ENCODE results near the gene METTL14.

The METTL14 gene

DNA sequence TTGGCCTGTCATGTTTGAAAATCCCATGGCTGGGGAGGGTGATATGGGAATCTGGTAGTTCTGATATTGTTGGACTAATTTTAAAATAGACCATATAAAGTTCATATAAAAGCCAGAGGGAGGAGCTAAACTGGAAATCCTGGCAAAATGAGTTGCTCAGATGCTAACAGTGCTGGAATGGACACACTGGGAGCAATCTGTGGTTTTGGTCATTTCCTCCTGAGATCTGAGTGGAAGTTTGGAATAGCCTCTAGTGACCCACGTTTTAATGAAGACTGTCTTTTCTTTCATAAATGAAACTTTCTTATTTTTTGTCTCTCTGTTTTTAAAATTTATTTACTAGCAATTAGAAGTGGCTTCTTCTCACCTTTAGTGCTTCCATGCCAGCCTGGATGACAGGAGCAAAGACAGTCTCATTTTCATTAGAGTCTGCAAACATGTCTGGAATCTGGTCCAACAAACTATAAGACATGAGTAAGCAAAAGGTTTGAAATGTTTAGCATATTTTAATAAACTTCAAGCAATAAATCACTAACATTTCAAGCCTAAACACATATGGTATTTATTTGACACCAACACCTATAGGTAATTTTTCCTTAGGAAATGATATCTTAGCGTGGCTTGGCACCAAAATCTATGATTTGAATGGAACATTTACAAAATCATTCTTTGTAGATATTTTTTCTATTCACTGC lies 66.6 kb downstream of the METTL14 start:
- TF ChIP-seq ISL1 (CRISPR knock-in tag; IDR thresholded peaks at IDR 0.05) (peak; percentile 46), ARNTL (CRISPR knock-in tag; IDR thresholded peaks at IDR 0.05; ENCODE audit: borderline replicate concordance, low read depth) (no peak)
- ATAC-seq: peak; percentile 80

- ATAC-seq: no peak
- TF ChIP-seq SNAI2 (CRISPR knock-in tag; IDR thresholded peaks at IDR 0.05): no peak
- no peak for TF ChIP-seq RARB (CRISPR knock-in tag; IDR thresholded peaks at IDR 0.05)
- no peak for TF ChIP-seq CSRNP3 (CRISPR knock-in tag; IDR thresholded peaks at IDR 0.05)
- no peak for TF ChIP-seq ZFP30 (CRISPR knock-in tag; IDR thresholded peaks at IDR 0.05)
- no peak for TF ChIP-seq BACH2 (CRISPR knock-in tag; IDR thresholded peaks at IDR 0.05; ENCODE audit: borderline replicate concordance)
- TF ChIP-seq ZNF565 (CRISPR knock-in tag; conservative IDR thresholded peaks at IDR 0.05; ENCODE audit: low read depth): no peak
- TF ChIP-seq ZNF70 (CRISPR knock-in tag; IDR thresholded peaks at IDR 0.05): no peak
- no peak for TF ChIP-seq GLIS3 (CRISPR knock-in tag; IDR thresholded peaks at IDR 0.05)
- no peak for TF ChIP-seq ARNTL (CRISPR knock-in tag; IDR thresholded peaks at IDR 0.05; ENCODE audit: borderline replicate concordance, low read depth)
These were observed 67.4 kb downstream of the METTL14 start for GRCh38 chr4:118752551-118752950.

DNA sequence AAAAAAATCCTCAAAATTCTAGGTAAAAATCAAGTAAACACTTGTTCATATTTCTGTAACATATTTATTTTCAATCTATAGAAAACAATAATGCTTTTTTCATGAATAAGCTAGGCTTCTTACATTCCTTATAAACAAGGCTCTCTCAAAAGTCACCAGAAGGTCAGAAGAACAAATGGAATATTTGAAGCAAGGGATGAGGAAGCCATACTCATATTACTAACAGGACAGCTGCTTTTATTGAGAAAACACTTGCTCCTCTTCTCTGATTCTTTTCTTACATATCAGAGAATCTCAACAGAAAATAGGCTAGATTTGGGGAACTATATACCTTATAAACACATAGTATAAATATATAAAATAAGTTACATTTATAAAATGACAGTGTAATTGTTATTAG lies 67.9 kb downstream of the METTL14 start:
- TF ChIP-seq OSR1 (CRISPR knock-in tag; IDR thresholded peaks at IDR 0.05): no peak
- no peak for TF ChIP-seq SNAI2 (CRISPR knock-in tag; IDR thresholded peaks at IDR 0.05)
- no peak for ATAC-seq

DNA sequence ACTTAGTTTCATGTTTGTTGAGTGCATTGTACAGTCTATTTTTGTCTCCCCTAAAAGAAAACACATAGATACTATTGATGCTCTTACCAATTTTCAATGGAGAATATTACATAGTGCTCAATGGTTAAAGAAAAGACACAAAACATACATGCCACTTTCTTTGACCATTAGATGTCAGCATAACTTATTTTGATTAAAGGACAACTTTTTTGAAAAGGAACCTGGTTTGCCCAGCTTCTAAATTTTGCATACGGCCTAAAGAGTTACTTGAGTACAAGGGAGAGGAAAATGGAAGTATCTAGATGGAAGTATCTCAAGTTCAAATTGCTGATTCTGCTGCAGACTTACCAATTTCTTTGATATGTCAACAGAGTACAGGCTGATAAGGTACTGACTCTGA lies 68.5 kb downstream of the METTL14 start:
- ATAC-seq: no peak
- TF ChIP-seq ZC3H10 (CRISPR knock-in tag; IDR thresholded peaks at IDR 0.05): no peak
- no peak for TF ChIP-seq TCF4 (CRISPR knock-in tag; IDR thresholded peaks at IDR 0.05; ENCODE audit: borderline replicate concordance)
- TF ChIP-seq, protein P1, sequence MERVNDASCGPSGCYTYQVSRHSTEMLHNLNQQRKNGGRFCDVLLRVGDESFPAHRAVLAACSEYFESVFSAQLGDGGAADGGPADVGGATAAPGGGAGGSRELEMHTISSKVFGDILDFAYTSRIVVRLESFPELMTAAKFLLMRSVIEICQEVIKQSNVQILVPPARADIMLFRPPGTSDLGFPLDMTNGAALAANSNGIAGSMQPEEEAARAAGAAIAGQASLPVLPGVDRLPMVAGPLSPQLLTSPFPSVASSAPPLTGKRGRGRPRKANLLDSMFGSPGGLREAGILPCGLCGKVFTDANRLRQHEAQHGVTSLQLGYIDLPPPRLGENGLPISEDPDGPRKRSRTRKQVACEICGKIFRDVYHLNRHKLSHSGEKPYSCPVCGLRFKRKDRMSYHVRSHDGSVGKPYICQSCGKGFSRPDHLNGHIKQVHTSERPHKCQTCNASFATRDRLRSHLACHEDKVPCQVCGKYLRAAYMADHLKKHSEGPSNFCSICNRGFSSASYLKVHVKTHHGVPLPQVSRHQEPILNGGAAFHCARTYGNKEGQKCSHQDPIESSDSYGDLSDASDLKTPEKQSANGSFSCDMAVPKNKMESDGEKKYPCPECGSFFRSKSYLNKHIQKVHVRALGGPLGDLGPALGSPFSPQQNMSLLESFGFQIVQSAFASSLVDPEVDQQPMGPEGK (CRISPR knock-in tag; IDR thresholded peaks at IDR 0.05; ENCODE audit: borderline replicate concordance): no peak

GRCh38 chr4:118754890-118755289 lies 69.7 kb downstream of the METTL14 start:
- no peak for TF ChIP-seq TOX (CRISPR knock-in tag; IDR thresholded peaks at IDR 0.05; ENCODE audit: borderline replicate concordance)
- no peak for TF ChIP-seq ZNF70 (CRISPR knock-in tag; IDR thresholded peaks at IDR 0.05)
- no peak for TF ChIP-seq ESRRG (CRISPR knock-in tag; IDR thresholded peaks at IDR 0.05)
- no peak for TF ChIP-seq BACH2 (CRISPR knock-in tag; IDR thresholded peaks at IDR 0.05; ENCODE audit: borderline replicate concordance)
- TF ChIP-seq ISL1 (CRISPR knock-in tag; IDR thresholded peaks at IDR 0.05): 0 out of 2 replicates have a peak, but pooled peaks have one; percentile 54
- ATAC-seq: no peak

DNA sequence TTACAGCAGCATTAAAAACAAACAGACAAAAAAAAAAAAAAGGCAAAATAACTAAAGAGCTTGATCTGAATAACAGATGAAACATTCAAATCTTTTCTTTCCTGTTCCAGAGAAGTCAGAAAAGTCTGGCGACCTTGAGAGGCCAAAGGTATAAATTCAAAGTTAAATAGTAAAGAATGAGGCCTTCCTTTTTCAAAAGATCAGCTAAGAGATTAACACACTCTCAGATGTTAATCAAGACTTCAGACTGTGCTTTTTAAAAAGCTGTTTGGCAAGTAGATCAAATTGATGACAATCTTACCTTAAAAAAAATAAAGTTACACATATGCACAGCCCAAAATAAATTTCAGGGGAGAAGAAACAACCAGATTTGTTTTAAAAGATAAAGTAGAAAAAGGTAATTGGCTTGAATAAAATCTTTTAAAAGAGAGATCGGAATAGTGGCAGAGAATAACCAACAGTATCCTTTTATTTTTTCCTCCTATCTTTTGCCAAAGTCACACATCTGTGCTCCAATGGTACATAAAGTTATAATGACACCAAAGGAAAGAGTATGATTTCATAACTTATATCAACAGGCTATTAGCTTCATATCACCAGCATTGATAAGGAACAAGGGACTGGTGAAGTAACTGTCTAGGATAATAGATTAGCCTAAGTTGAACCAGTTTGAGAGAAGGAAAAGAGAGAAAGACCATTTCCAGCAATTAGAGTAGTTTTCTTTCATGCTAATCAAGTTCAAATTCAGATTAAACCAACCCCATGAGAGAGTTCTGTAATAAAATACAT lies 70.4 kb downstream of the METTL14 start:
- TF ChIP-seq ESRRG (CRISPR knock-in tag; IDR thresholded peaks at IDR 0.05) (no peak), RARB (CRISPR knock-in tag; IDR thresholded peaks at IDR 0.05) (no peak), OSR1 (CRISPR knock-in tag; IDR thresholded peaks at IDR 0.05) (no peak), CSDC2 (CRISPR knock-in tag; IDR thresholded peaks at IDR 0.05) (no peak), GLIS3 (CRISPR knock-in tag; IDR thresholded peaks at IDR 0.05) (no peak), ZNF565 (CRISPR knock-in tag; conservative IDR thresholded peaks at IDR 0.05; ENCODE audit: low read depth) (no peak), PPARA (CRISPR knock-in tag; IDR thresholded peaks at IDR 0.05; ENCODE audit: borderline replicate concordance) (no peak), BACH2 (CRISPR knock-in tag; IDR thresholded peaks at IDR 0.05; ENCODE audit: borderline replicate concordance) (no peak), TCF4 (CRISPR knock-in tag; IDR thresholded peaks at IDR 0.05; ENCODE audit: borderline replicate concordance) (no peak), ZNF70 (CRISPR knock-in tag; IDR thresholded peaks at IDR 0.05) (no peak), ZFP3 (CRISPR knock-in tag; IDR thresholded peaks at IDR 0.05) (no peak), CREB5 (CRISPR knock-in tag; IDR thresholded peaks at IDR 0.05; ENCODE audit: low read depth) (no peak), CSRNP3 (CRISPR knock-in tag; IDR thresholded peaks at IDR 0.05) (no peak), TOX (CRISPR knock-in tag; IDR thresholded peaks at IDR 0.05; ENCODE audit: borderline replicate concordance) (no peak)
- TF ChIP-seq, protein P2, sequence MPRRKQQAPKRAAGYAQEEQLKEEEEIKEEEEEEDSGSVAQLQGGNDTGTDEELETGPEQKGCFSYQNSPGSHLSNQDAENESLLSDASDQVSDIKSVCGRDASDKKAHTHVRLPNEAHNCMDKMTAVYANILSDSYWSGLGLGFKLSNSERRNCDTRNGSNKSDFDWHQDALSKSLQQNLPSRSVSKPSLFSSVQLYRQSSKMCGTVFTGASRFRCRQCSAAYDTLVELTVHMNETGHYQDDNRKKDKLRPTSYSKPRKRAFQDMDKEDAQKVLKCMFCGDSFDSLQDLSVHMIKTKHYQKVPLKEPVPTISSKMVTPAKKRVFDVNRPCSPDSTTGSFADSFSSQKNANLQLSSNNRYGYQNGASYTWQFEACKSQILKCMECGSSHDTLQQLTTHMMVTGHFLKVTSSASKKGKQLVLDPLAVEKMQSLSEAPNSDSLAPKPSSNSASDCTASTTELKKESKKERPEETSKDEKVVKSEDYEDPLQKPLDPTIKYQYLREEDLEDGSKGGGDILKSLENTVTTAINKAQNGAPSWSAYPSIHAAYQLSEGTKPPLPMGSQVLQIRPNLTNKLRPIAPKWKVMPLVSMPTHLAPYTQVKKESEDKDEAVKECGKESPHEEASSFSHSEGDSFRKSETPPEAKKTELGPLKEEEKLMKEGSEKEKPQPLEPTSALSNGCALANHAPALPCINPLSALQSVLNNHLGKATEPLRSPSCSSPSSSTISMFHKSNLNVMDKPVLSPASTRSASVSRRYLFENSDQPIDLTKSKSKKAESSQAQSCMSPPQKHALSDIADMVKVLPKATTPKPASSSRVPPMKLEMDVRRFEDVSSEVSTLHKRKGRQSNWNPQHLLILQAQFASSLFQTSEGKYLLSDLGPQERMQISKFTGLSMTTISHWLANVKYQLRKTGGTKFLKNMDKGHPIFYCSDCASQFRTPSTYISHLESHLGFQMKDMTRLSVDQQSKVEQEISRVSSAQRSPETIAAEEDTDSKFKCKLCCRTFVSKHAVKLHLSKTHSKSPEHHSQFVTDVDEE (CRISPR knock-in tag; IDR thresholded peaks at IDR 0.05): no peak

More for the DNA sequence above, 70.4 kb downstream of the METTL14 start:
- ATAC-seq: no peak

Measured in SK-N-SH treated with all-trans-retinoic acid at 6 μM for 48 hours (cell line).